GM12892 (cell line): Measurements from ENCODE around the gene ABTB2. TPM values are rescaled to one million over a fixed set of nuclear protein-coding genes. Genes with fewer than 3 reads are reported as not detected.
"Not testable (repeated sequence)": the region's sequence is repeated elsewhere in the genome, so short reads cannot be mapped to it uniquely, and the experiment has no call there.

Experiments
- DNase-seq: peaks from one replicate; pipeline ENCODE4 v3.0.0; 2011; ENCODE audit not compliant: insufficient read length
- FAIRE-seq: peaks from 2 replicates; lab custom pipeline; 2011; peaks lifted over from hg19 to GRCh38; lab: Jason Lieb, UNC
- POLR2A ChIP-seq: IDR thresholded peaks from 2 replicates; pipeline ENCODE4 v1.6.1; 2011; ENCODE audit warnings: low read depth, low read length, control low read depth
- POLR2AphosphoS5 ChIP-seq: IDR thresholded peaks from 2 replicates; pipeline ENCODE4 v1.6.1; 2011; ENCODE audit warnings: low read depth, low read length, control low read depth
- TAF1 ChIP-seq: IDR thresholded peaks from 2 replicates; pipeline ENCODE4 v1.6.1; 2011; ENCODE audit warnings: low read depth, mild to moderate bottlenecking, control low read depth, low read length, borderline replicate concordance
- polyA plus RNA-seq: library from polyadenylated mRNA; unstranded; fragments of >200 nt; gene quantifications from one replicate; pipeline ENCODE4 v1.2.1, GENCODE V29; 2012; ENCODE audit warnings: missing spikeins, inconsistent platforms; ENCODE audit not compliant: missing spikeins

The ABTB2 gene
- 1.5 TPM for polyA plus RNA-seq

GRCh38 chr11:34357701-34358257 lies at the start of gene ABTB2:
Gene ABTB2, minus strand, starts transcription at chr11:34358010.
- DNase-seq (peak; percentile 88), FAIRE-seq (peak; percentile 95)

GRCh38 chr11:34407121-34407813 lies 49.5 kb upstream of the ABTB2 start:
- TF ChIP-seq POLR2A, result no peak
- no peak for TF ChIP-seq POLR2AphosphoS5
- no peak for TF ChIP-seq TAF1
- FAIRE-seq (peak; percentile 62), DNase-seq (no peak)

More at GRCh38 chr11:34357701-34358257, at the start of gene ABTB2:
- TF ChIP-seq POLR2A (peak; percentile 96), TAF1 (peak; percentile 96), POLR2AphosphoS5 (peak; percentile 91)

GRCh38 chr11:34406413-34406812 lies 48.6 kb upstream of the ABTB2 start:
- TF ChIP-seq POLR2A (no peak), POLR2AphosphoS5 (no peak), TAF1 (no peak)
- DNase-seq (no peak), FAIRE-seq (no peak)

- TF ChIP-seq POLR2AphosphoS5, result no peak
- no peak for TF ChIP-seq POLR2A
- TF ChIP-seq TAF1, result no peak
- DNase-seq (no peak), FAIRE-seq (peak; percentile 36)
Measured at GRCh38 chr11:34405079-34405858, 47.5 kb upstream of the ABTB2 start.

- DNase-seq (no peak), FAIRE-seq (peak; percentile 61)
- TF ChIP-seq POLR2A, result no peak
- TF ChIP-seq POLR2AphosphoS5, result no peak
Measured at GRCh38 chr11:34404280-34404679, 46.5 kb upstream of the ABTB2 start.

- DNase-seq, result no peak
- TF ChIP-seq TAF1 (no peak), POLR2A (no peak), POLR2AphosphoS5 (no peak)
- no peak for FAIRE-seq
Measured at GRCh38 chr11:34403431-34403830, 45.6 kb upstream of the ABTB2 start.

- no peak for TF ChIP-seq POLR2A
- no peak for TF ChIP-seq POLR2AphosphoS5
- no peak for TF ChIP-seq TAF1
- no peak for FAIRE-seq
Measured at GRCh38 chr11:34397811-34398210, 40.0 kb upstream of the ABTB2 start.

GRCh38 chr11:34397120-34397519 lies 39.3 kb upstream of the ABTB2 start:
- FAIRE-seq (no peak), DNase-seq (no peak)
- TF ChIP-seq TAF1 (no peak), POLR2AphosphoS5 (no peak), POLR2A (no peak)

More at GRCh38 chr11:34397811-34398210, 40.0 kb upstream of the ABTB2 start:
- no peak for DNase-seq

- TF ChIP-seq POLR2A (no peak), TAF1 (no peak), POLR2AphosphoS5 (no peak)
- no peak for FAIRE-seq
- DNase-seq, result no peak
Measured at GRCh38 chr11:34395916-34396550, 38.2 kb upstream of the ABTB2 start.

- DNase-seq (no peak), FAIRE-seq (no peak)
- no peak for TF ChIP-seq TAF1
- TF ChIP-seq POLR2AphosphoS5, result no peak
- TF ChIP-seq POLR2A, result no peak
Measured at GRCh38 chr11:34394771-34395300, 37.0 kb upstream of the ABTB2 start.

- TF ChIP-seq TAF1 (no peak), POLR2AphosphoS5 (no peak), POLR2A (no peak)
- no peak for DNase-seq
- FAIRE-seq, result peak; percentile 5
Measured at GRCh38 chr11:34387653-34388052, 29.8 kb upstream of the ABTB2 start.

GRCh38 chr11:34386356-34386755 lies 28.5 kb upstream of the ABTB2 start:
- FAIRE-seq, DNase-seq: not testable (repeated sequence)
